Stimulated activated naive CD4-positive, alpha-beta T cell treated with Interleukin-2 at 50 U/mL for 16 hours (primary cell): ENCODE results near the gene SLC9A3.

Source experiments
- DNase-seq: peaks from one replicate; lab custom pipeline; 2025; lab: John Stamatoyannopoulos, UW

Gene SLC9A3

GRCh38 chr5:554284-554988, 30.2 kb upstream of the SLC9A3 start:
- DNase-seq: no peak

- no peak for DNase-seq
Observed at GRCh38 chr5:553874-554273, 29.6 kb upstream of the SLC9A3 start.

- no peak for DNase-seq
Observed at GRCh38 chr5:551406-551805, 27.2 kb upstream of the SLC9A3 start.

- no peak for DNase-seq
Observed at GRCh38 chr5:549229-549628, 25.0 kb upstream of the SLC9A3 start.

GRCh38 chr5:548256-548655, 24.0 kb upstream of the SLC9A3 start:
- DNase-seq: no peak

- no peak for DNase-seq
Observed at GRCh38 chr5:547086-547924, 23.1 kb upstream of the SLC9A3 start.

- DNase-seq: no peak
Observed at GRCh38 chr5:546376-546908, 22.2 kb upstream of the SLC9A3 start.

- DNase-seq: no peak
Observed at GRCh38 chr5:545641-546375, 21.6 kb upstream of the SLC9A3 start.

- DNase-seq: no peak
Observed at GRCh38 chr5:544675-545355, 20.6 kb upstream of the SLC9A3 start.

- no peak for DNase-seq
Observed at GRCh38 chr5:543755-544674, 19.8 kb upstream of the SLC9A3 start.

- DNase-seq: no peak
Observed at GRCh38 chr5:543351-543750, 19.1 kb upstream of the SLC9A3 start.

- no peak for DNase-seq
Observed at GRCh38 chr5:542319-543311, 18.4 kb upstream of the SLC9A3 start.

GRCh38 chr5:541539-542318, 17.5 kb upstream of the SLC9A3 start:
- DNase-seq: no peak

- no peak for DNase-seq
Observed at GRCh38 chr5:540906-541538, 16.8 kb upstream of the SLC9A3 start.

- DNase-seq: no peak
Observed at GRCh38 chr5:540071-540905, 16.0 kb upstream of the SLC9A3 start.

GRCh38 chr5:539469-540070, 15.3 kb upstream of the SLC9A3 start:
- DNase-seq: no peak
